Measurements from ENCODE around the gene IQCF2.

- TF ChIP-seq EZH2 (IDR thresholded peaks at IDR 0.05; ENCODE audit: low read length, unreplicated experiment): no peak
- TF ChIP-seq, protein P1, sequence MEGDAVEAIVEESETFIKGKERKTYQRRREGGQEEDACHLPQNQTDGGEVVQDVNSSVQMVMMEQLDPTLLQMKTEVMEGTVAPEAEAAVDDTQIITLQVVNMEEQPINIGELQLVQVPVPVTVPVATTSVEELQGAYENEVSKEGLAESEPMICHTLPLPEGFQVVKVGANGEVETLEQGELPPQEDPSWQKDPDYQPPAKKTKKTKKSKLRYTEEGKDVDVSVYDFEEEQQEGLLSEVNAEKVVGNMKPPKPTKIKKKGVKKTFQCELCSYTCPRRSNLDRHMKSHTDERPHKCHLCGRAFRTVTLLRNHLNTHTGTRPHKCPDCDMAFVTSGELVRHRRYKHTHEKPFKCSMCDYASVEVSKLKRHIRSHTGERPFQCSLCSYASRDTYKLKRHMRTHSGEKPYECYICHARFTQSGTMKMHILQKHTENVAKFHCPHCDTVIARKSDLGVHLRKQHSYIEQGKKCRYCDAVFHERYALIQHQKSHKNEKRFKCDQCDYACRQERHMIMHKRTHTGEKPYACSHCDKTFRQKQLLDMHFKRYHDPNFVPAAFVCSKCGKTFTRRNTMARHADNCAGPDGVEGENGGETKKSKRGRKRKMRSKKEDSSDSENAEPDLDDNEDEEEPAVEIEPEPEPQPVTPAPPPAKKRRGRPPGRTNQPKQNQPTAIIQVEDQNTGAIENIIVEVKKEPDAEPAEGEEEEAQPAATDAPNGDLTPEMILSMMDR (conservative IDR thresholded peaks at IDR 0.05; ENCODE audit: low read depth, low read length): no peak
- TF ChIP-seq EZH2phosphoT487 (IDR thresholded peaks at IDR 0.05; ENCODE audit: borderline replicate concordance, low read length): no peak
These were observed 31.1 kb upstream of the IQCF2 start for GRCh38 chr3:51830345-51830744.
